ENCODE results near the gene FANCD2. TPM values are rescaled to one million over a fixed set of nuclear protein-coding genes. Genes with fewer than 3 reads are reported as not detected.
A peak's percentile ranks its signal among the peaks of the same experiment; 100 is the strongest.

The FANCD2 gene
- total RNA-seq (1 to 10 TPM; 1.9 to 5.4 TPM), polyA plus RNA-seq (1 to 10 TPM in 1 of 2 donors, not detected in 1; 4.7 TPM)
- long read RNA-seq, donor 1, partial matches to known transcripts = 1 of 2 reads
- long read RNA-seq, donor 1, other reads (novel, unspliced or antisense) = 1 of 2 reads
- long read RNA-seq, donor 2, partial matches to known transcripts = 1 of 2 reads
- long read RNA-seq, donor 2, other reads (novel, unspliced or antisense) = 1 of 2 reads

DNA sequence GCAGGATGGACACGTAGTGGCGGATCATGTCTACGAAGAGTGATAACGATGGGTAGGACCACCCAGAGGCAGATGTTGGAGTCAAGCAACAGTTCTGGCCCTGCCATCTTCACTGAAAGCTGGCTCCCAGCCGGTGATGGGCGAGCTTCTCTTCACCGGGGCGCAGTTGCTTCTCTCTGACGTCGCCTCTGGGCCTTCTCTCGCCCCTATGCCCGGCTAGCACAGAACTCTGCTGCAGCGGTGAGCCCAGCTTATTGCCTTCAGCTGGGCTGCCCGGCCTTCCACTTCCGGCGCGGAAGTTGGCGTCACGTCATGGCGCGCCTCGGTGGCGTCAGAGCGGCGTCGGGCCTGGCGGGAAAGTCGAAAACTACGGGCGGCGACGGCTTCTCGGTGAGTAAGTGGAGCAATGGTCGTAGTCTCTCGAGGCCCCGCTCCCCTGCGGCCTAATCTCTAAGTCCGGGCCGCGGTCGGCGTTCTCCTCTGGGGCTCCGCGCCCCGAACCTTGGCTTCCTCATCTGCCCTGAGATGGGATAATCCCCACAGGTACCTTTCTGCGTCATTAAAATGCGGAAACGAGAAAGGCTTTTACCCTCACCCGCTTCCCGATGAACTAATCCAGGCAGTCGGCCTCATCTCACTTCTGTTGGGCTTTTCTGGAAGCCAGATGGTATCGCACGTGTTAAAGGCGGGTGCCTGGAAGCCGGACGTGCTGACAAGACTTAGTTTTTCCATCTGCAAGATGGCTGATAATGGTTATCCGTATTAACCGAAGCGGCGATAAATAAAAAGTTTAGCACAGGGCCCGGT, at the start of gene FANCD2:
Gene FANCD2, plus strand, starts transcription at position 354 of the 807 bp plus-strand sequence. CDS start 2,221 bp downstream, outside the sequence.
- DNase-seq (peak; percentile 93 to 97), ATAC-seq (ENCODE audit: low FRiP score) (peak; percentile 95)
- peak within 1 kb of the TSS; percentile 45 to 72 for H3K4me3 ChIP-seq (ENCODE audit: low read length in 2 of 2)
- H3K36me3 ChIP-seq (ENCODE audit: control insufficient read depth in 1 of 2, insufficient read depth in 2 of 2, low read length in 1 of 2) = peaks cover 0 to 2% of the 10 kb centered on the region in 2 donors
- H3K4me1 ChIP-seq (ENCODE audit: control insufficient read depth in 1 of 2, insufficient read depth in 2 of 2, low read length in 2 of 2) = no peaks in the 10 kb centered on the region
- peak within 1 kb of the TSS in 1 of 2 donors; percentile 17 for H3K27ac ChIP-seq (ENCODE audit: low read depth in 1 of 2, low read length in 2 of 2)
- 0% methylated on average over 61 of the region's 61 CpGs for WGBS, 2 donors
- no peaks in the 10 kb centered on the region for H3K27me3 ChIP-seq (ENCODE audit: control insufficient read depth in 1 of 2, insufficient read depth in 2 of 2, low read length in 1 of 2)
- no peaks in the 10 kb centered on the region for H3K9me3 ChIP-seq (ENCODE audit: control insufficient read depth, low read length)
- intact Hi-C loops (cut with DNase I) = loop anchor here (5.0 to 10.0 kb wide), 4 partner anchors 44 to 201 kb away; partner anchors contain the start of genes BRK1 (in 1 of the 2) and VHL (in 1 of the 2)

- DNase-seq (peak; percentile 80 to 85), ATAC-seq (ENCODE audit: low FRiP score) (peak; percentile 97)
- Histone ChIP-seq H3K9me3 (ENCODE audit: control insufficient read depth, low read length) (no peaks in the 10 kb centered on the region), H3K4me1 (ENCODE audit: control insufficient read depth in 1 of 2, insufficient read depth in 2 of 2, low read length in 2 of 2) (no peaks in the 10 kb centered on the region), H3K36me3 (ENCODE audit: control insufficient read depth in 1 of 2, insufficient read depth in 2 of 2, low read length in 1 of 2) (no peaks in the 10 kb centered on the region), H3K4me3 (ENCODE audit: low read length in 2 of 2) (no peak overlapping the region), H3K27me3 (ENCODE audit: control insufficient read depth in 1 of 2, insufficient read depth in 2 of 2, low read length in 1 of 2) (no peaks in the 10 kb centered on the region), H3K27ac (ENCODE audit: low read depth in 1 of 2, low read length in 2 of 2) (peak overlapping the region; percentile 85 to 87)
- WGBS, 2 donors = 6 to 8% methylated on average over 7 of the region's 7 CpGs
- intact Hi-C loops (cut with DNase I) = no loop called here
Measured at GRCh38 chr3:9976721-9977709, 49.2 kb upstream of the FANCD2 start.

DNA sequence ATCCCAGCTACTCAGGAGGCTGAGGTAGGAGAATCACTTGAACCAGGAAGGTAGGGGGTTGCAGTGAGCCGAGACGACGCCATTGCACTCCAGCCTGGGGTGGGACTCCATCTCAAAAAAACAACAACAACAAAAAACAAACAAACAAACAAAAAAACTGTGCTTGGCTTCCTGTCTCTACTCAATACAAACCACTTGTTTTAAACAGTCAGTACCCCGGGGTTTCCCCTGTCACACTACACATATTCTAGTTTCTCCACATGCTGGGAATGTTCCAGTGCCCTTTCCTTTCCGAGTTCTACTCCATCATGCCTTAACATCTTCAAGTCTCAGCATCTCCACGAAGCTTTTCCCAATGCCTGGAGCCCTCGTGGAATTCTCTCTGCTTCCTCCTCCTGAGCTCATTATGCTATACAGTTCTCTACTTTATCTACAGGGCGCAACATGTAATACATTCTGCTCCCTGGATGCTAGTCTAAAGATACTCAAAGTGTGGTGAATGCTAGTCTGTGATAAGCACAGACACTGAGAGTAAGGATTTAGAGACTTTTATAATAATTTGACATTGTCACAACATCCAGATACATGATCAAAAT, 47.4 kb upstream of the FANCD2 start:
- H3K27ac ChIP-seq (ENCODE audit: low read depth in 1 of 2, low read length in 2 of 2) = no peak overlapping the region
- 83 to 87% methylated on average over 8 of the region's 8 CpGs for WGBS, 2 donors
- H3K4me1 ChIP-seq (ENCODE audit: control insufficient read depth in 1 of 2, insufficient read depth in 2 of 2, low read length in 2 of 2) = no peaks in the 10 kb centered on the region
- H3K9me3 ChIP-seq (ENCODE audit: control insufficient read depth, low read length) = no peaks in the 10 kb centered on the region
- H3K27me3 ChIP-seq (ENCODE audit: control insufficient read depth in 1 of 2, insufficient read depth in 2 of 2, low read length in 1 of 2) = no peaks in the 10 kb centered on the region
- intact Hi-C loops (cut with DNase I) = no loop called here
- DNase-seq (no peak), ATAC-seq (ENCODE audit: low FRiP score) (no peak)
- H3K36me3 ChIP-seq (ENCODE audit: control insufficient read depth in 1 of 2, insufficient read depth in 2 of 2, low read length in 1 of 2) = no peaks in the 10 kb centered on the region
- H3K4me3 ChIP-seq (ENCODE audit: low read length in 2 of 2) = no peak overlapping the region

DNA sequence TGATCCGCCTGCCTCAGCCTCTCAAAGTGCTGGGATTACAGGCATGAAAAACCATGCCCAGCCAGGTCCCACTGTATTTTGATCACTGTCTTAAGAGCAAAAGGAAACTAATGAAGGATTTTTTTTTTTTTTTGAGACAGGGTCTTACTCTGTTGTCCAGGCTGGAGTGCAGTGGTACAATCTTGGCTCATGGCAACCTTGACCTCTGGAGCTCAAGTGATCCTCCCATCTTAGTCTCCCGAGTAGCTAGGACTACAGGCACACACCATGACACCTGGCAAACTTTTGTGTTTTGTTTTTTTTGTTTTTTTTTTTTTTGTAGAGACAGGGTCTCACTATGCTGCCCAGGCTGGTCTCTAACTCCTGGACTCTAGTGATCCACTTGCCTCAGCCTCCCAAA, 46.0 kb upstream of the FANCD2 start:
- Histone ChIP-seq H3K36me3 (ENCODE audit: control insufficient read depth in 1 of 2, insufficient read depth in 2 of 2, low read length in 1 of 2) (no peaks in the 10 kb centered on the region), H3K4me1 (ENCODE audit: control insufficient read depth in 1 of 2, insufficient read depth in 2 of 2, low read length in 2 of 2) (no peaks in the 10 kb centered on the region), H3K27me3 (ENCODE audit: control insufficient read depth in 1 of 2, insufficient read depth in 2 of 2, low read length in 1 of 2) (no peaks in the 10 kb centered on the region), H3K9me3 (ENCODE audit: control insufficient read depth, low read length) (no peaks in the 10 kb centered on the region), H3K4me3 (ENCODE audit: low read length in 2 of 2) (no peak overlapping the region), H3K27ac (ENCODE audit: low read depth in 1 of 2, low read length in 2 of 2) (no peak overlapping the region)
- DNase-seq (no peak), ATAC-seq (ENCODE audit: low FRiP score) (no peak)
- WGBS, 2 donors = 97 to 98% methylated on average over 2 of the region's 2 CpGs
- intact Hi-C loops (cut with DNase I) = loop anchor here in 1 of 2 donors (5.0 kb wide), 1 partner anchor 47 kb away; the partner anchor contains the start of gene FANCD2

DNA sequence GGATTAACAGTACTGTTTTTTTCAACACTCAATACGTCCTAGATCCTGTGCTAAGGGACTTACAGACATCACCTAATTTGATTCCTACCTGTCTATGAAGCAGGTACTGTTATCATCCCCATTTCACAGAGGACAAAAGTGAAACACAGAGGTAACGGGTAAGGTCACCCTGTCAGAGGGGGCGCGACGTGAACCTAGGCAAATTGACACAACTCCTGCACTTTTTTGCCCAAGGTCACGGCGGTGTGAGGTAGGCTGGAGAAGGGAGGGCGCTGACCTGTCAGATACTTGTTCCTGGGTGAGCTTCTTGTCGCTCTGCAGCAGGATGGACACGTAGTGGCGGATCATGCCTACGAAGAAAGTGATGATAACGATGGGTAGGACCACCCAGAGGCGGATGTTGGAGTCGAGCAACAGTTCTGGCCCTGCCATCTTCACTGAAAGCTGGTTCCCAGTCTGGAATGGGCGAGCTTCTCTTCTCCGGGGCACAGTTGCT, 40.0 kb upstream of the FANCD2 start:
- ATAC-seq (ENCODE audit: low FRiP score) = peak; percentile 64
- DNase-seq = no peak
- no peaks in the 10 kb centered on the region for H3K27me3 ChIP-seq (ENCODE audit: control insufficient read depth in 1 of 2, insufficient read depth in 2 of 2, low read length in 1 of 2)
- no peaks in the 10 kb centered on the region for H3K36me3 ChIP-seq (ENCODE audit: control insufficient read depth in 1 of 2, insufficient read depth in 2 of 2, low read length in 1 of 2)
- WGBS, 2 donors = 1% methylated on average over 17 of the region's 17 CpGs
- H3K9me3 ChIP-seq (ENCODE audit: control insufficient read depth, low read length) = no peaks in the 10 kb centered on the region
- peak overlapping the region; percentile 85 to 91 for H3K4me3 ChIP-seq (ENCODE audit: low read length in 2 of 2)
- no peaks in the 10 kb centered on the region for H3K4me1 ChIP-seq (ENCODE audit: control insufficient read depth in 1 of 2, insufficient read depth in 2 of 2, low read length in 2 of 2)
- H3K27ac ChIP-seq (ENCODE audit: low read depth in 1 of 2, low read length in 2 of 2) = peak overlapping the region in 1 of 2 donors; percentile 64
- intact Hi-C loops (cut with DNase I) = no loop called here

GRCh38 chr3:9994086-9994844, 32.0 kb upstream of the FANCD2 start:
- H3K27me3 ChIP-seq (ENCODE audit: control insufficient read depth in 1 of 2, insufficient read depth in 2 of 2, low read length in 1 of 2) = no peaks in the 10 kb centered on the region
- WGBS, 2 donors = 88 to 91% methylated on average over 10 of the region's 10 CpGs
- DNase-seq (no peak), ATAC-seq (ENCODE audit: low FRiP score) (no peak)
- intact Hi-C loops (cut with DNase I) = no loop called here
- H3K9me3 ChIP-seq (ENCODE audit: control insufficient read depth, low read length) = no peaks in the 10 kb centered on the region
- no peak overlapping the region for H3K27ac ChIP-seq (ENCODE audit: low read depth in 1 of 2, low read length in 2 of 2)
- no peaks in the 10 kb centered on the region for H3K4me1 ChIP-seq (ENCODE audit: control insufficient read depth in 1 of 2, insufficient read depth in 2 of 2, low read length in 2 of 2)
- H3K36me3 ChIP-seq (ENCODE audit: control insufficient read depth in 1 of 2, insufficient read depth in 2 of 2, low read length in 1 of 2) = no peaks in the 10 kb centered on the region
- H3K4me3 ChIP-seq (ENCODE audit: low read length in 2 of 2) = no peak overlapping the region

DNA sequence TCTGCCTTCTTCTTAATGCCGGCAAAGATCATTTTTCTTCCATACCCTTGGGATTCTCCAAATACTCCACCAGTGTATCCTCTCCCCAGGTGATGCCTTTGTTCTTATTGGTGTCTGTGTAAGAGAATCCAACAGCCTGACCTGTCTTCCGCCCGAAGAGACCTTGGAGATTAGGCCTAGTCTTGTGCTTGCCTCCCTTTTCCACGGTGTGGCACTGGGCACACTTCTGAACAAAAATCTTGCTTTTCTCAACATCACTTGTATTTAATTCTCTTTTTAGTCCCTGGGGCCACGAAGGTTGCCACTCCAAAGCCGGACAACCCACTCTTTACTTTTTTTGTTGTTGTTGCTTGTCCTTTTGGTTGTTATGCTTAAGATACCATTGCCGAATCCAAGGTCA, 25.6 kb upstream of the FANCD2 start:
- 92 to 96% methylated on average over 7 of the region's 7 CpGs for WGBS, 2 donors
- H3K27me3 ChIP-seq (ENCODE audit: control insufficient read depth in 1 of 2, insufficient read depth in 2 of 2, low read length in 1 of 2) = no peaks in the 10 kb centered on the region
- H3K4me1 ChIP-seq (ENCODE audit: control insufficient read depth in 1 of 2, insufficient read depth in 2 of 2, low read length in 2 of 2) = no peaks in the 10 kb centered on the region
- H3K36me3 ChIP-seq (ENCODE audit: control insufficient read depth in 1 of 2, insufficient read depth in 2 of 2, low read length in 1 of 2) = no peaks in the 10 kb centered on the region
- intact Hi-C loops (cut with DNase I) = no loop called here
- no peak for ATAC-seq (ENCODE audit: low FRiP score)
- DNase-seq = no peak
- H3K9me3 ChIP-seq (ENCODE audit: control insufficient read depth, low read length) = no peaks in the 10 kb centered on the region
- no peak overlapping the region for H3K27ac ChIP-seq (ENCODE audit: low read depth in 1 of 2, low read length in 2 of 2)
- H3K4me3 ChIP-seq (ENCODE audit: low read length in 2 of 2) = no peak overlapping the region

All from aorta (tissue), 5 donors.